Measurements from ENCODE around the gene LSM14B.
"Not testable (repeated sequence)": the region's sequence is repeated elsewhere in the genome, so short reads cannot be mapped to it uniquely, and the experiment has no call there.

Gene LSM14B

GRCh38 chr20:62146019-62146755 lies 23.9 kb downstream of the LSM14B start:
- no peak for DNase-seq (ENCODE audit: low read depth in 2 of 2)

- no peak for DNase-seq (ENCODE audit: low read depth in 2 of 2)
Observed at GRCh38 chr20:62147125-62147524, 24.9 kb downstream of the LSM14B start.

DNA sequence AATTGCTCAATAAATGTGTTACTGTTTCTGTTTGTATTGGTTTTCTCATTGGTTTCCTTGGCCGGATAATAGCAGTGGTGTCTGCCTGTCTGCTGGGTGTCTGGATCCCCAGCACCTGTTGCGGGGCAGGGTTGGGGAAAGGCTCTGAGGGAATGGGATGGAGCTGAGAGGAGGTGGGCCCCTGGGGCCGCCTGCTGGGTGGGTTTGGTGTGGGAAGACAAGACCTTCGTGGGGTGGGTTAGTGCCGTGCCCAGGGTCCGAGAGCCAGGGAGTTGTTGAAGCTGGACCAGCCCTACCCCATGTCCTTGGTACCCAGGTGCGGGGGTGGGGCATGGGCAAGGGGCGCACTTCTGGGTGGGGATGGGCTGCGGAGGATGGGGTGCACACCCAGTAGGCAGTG lies 25.3 kb downstream of the LSM14B start:
- no peak for DNase-seq (ENCODE audit: low read depth in 2 of 2)

- DNase-seq (ENCODE audit: low read depth in 2 of 2) = not testable (repeated sequence)
Observed at GRCh38 chr20:62148383-62148782, 26.1 kb downstream of the LSM14B start.

DNA sequence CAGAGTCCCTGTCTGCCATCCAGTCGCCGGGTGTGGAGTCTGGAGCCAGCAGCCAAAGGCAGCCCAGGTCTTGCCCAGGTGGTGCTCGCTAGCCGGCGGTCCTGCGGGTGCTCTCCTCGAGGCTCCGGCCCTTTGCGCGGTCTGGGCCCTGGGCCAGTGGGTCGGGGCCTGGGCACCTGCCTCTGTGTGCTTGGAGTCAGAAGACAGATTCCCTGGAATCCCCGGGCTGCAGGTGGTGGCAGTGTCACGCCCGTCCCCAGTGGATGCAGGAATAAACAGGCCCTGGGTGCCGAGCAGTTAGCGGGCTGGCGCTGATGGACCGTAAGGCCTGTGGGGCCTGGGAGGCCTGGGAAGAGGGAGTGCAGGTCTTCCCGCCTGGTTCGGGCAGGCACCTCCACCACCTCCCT lies 26.6 kb downstream of the LSM14B start:
- no peak for DNase-seq (ENCODE audit: low read depth in 2 of 2)

DNA sequence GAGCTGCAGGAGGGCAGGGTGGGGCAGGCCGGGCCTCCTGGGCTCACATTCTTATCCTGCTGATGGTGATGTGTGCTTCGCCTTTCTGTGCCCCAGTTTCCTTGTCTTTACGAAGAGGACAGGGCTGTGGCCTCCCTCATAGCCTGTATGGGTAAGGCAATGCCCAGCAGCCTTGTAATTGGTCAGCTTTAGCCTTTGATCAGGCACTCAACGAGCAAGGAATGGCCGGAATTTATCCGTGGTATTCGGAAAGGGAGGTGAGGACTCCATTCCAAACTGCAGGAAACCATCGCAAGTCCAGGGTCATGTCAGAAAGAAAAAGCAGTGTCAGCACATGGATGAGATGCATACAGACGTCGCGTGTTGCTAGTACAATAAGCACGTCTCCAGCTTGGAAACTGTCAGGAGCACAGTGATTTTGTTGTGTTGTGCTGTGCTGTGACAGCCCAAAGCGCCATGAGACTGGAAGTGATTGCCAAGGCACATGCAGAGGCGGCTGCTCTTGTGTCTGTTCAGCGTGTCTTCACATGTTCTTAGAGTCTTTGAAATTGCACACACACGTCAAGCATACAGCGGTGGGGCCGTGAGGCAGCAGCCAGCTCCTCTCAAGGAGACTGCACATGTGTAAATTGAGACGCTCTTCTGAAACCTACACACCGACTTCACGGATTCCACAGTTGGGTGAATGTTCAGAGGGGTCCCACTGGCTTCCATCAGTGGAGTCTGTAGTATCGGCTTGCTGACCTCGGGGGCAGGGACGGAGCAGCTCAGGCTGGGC lies 27.4 kb downstream of the LSM14B start:
- no peak for DNase-seq (ENCODE audit: low read depth in 2 of 2)

- no peak for DNase-seq (ENCODE audit: low read depth in 2 of 2)
Observed at GRCh38 chr20:62150310-62150575, 28.0 kb downstream of the LSM14B start.

DNA sequence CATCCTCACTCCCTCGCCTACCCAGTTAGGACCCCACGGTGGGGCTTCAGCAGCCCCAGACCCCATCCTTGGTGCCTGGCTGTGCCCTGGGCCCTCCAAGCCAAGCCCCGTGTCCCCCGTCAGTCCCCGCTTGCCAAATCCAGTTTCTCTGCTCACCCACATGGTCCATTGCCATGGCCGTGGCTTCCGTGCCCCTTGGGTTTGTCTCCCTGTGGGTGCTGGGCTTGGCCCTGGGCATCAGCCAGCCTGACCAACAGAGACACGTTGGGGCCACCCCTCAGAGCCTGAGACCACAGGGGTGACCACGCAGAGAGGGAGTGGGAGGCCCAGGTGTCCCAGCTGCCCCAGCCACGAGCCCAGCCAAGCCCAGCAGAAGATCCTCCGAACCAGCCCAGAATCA lies 28.9 kb downstream of the LSM14B start:
- no peak for DNase-seq (ENCODE audit: low read depth in 2 of 2)

- DNase-seq (ENCODE audit: low read depth in 2 of 2) = no peak
Observed at GRCh38 chr20:62151835-62152364, 29.6 kb downstream of the LSM14B start.

DNA sequence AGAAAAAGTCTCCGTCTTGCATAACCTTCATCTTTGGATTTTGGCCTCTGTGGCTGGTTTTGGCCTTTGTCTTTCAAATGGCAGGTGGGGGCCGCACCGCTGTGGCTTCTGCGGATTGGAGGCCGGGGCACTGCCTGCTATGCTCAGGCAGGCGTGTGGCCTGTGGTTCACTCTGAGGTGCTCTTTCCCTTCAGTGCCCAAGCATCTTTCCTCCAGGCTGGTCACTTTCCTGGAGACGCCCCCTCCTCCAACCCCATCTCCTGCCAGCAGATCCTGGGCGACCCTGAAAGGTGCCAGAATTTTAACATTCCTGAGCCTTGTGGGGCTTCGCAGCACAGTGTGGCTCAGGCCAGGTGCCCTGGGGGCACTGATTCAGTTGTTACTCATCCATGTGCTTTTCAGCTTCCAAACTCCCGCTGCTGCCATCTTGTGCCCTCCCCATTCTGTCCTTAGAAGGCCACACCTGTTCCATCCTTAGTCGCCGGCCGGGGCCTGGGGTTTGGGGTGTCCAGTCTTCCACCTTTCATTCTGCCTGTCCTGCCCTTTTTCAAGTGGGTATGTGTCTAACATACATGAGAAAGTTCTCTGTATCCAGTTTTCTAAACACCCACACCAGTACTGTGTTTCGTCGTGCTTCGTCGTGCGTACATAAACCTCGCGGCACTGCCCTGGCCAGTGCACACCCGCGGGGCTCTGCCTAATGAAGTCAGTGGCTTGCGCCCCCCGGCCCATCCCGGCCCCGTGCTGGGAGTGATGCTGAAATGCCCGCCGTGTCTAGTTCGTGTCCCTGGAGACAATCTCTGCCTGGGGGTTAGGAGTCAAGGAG lies 33.4 kb downstream of the LSM14B start:
- DNase-seq (ENCODE audit: low read depth in 2 of 2) = no peak

- DNase-seq (ENCODE audit: low read depth in 2 of 2) = no peak
Observed at GRCh38 chr20:62156254-62156556, 33.9 kb downstream of the LSM14B start.

DNA sequence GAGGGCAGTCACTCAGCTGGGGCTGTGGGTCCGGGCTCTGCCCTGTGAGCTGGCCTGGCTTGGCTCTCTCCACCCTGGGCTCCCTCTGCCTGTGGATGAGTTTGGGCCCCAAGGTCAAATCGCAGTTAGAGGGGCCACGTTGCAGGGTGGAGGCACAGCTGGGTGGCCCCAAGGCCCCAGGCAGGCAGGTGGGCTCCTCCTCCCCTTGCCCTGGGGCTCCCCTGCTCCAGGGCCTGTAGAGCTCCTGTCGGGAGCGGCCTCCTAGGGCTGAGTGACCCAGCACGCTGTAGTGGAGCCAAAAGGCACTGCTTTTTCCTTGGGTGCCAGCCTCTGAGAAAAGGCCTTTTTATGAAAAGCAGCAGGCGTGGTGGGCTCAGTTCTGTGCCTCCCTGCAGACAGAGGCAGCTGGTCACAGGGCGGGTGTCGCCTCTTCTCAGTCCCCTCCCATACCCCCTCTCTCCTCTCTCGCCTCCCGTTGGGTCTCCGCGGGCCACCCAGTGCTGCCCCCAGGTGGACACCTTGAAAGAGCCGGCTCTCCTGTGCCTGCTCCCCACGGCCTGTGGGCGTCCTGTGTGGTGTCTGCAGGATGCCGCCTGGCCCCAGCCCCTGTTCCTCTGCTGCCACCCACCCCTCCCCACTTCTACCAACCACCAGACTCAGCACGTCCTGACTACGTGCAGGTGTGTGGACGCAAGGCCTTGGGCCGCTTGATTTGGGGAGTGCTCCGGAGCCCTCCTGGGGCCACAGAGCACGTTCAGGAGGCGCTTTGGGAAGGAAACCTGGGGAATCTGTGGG lies 34.5 kb downstream of the LSM14B start:
- DNase-seq (ENCODE audit: low read depth in 2 of 2) = no peak

- no peak for DNase-seq (ENCODE audit: low read depth in 2 of 2)
Observed at GRCh38 chr20:62157387-62158087, 35.3 kb downstream of the LSM14B start.

GRCh38 chr20:62158088-62158400 lies 35.8 kb downstream of the LSM14B start:
- DNase-seq (ENCODE audit: low read depth in 2 of 2) = no peak

- no peak for DNase-seq (ENCODE audit: low read depth in 2 of 2)
Observed at GRCh38 chr20:62158541-62158940, 36.3 kb downstream of the LSM14B start.

- no peak for DNase-seq (ENCODE audit: low read depth in 2 of 2)
Observed at GRCh38 chr20:62159052-62159451, 36.8 kb downstream of the LSM14B start.

DNA sequence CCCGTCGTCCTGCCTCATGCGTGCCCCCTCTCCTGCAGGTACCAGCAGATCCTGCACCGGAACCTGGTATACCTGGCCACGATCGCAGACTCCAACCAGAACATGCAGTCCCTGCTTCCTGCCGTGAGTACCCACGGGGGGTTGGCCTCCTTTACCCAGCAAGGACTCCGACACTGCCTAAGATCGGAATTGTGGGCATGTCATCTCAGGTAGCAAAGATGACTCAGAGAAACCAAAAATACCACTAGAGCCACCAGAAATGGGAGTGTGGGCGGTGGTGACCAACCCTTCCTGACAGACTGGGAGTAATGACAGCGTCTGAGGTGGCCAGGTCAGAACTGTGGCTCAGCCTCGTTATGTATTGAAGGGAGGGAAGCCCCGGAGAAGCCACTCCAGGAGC lies 37.6 kb downstream of the LSM14B start:
- no peak for DNase-seq (ENCODE audit: low read depth in 2 of 2)

DNA sequence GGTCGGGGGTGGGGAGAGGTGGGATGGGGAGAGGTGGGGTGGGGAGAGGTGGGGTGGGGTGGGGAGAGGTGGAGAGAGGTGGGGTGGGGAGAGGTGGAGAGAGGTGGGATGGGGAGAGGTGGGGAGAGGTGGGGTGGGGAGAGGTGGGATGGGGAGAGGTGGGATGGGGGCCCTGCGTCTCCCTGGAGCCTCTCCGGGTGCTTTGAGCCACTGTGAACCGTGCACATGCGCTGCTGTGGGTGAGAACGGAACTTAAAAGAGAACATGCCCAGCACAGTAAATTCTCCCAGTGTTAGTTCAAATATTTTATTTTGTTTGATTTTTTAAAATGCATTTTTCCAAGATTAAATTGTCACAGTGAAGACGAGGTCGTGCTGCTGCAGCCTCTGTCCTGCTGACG lies 38.0 kb downstream of the LSM14B start:
- no peak for DNase-seq (ENCODE audit: low read depth in 2 of 2)

DNA sequence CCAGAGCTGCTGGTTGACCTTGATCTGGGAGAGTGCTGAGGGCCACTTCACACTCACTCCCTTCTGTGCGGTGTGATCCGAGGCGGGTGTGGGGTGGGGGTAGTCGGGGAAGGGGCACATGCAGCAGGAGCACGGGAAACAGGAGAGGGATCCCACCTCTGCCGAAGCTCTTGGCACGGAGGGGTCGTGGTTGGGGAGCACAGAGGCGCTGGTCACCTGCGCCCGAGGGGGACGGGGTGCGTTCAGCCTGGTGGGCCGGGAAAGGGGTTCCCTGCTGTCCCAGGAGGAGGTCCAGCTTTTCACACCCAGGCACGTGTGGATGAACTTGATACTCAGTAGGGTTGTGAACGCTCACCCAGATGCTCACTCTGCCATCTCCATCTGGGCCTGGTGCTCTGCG lies 38.6 kb downstream of the LSM14B start:
- DNase-seq (ENCODE audit: low read depth in 2 of 2) = no peak

- DNase-seq (ENCODE audit: low read depth in 2 of 2) = no peak
Observed at GRCh38 chr20:62161347-62161746, 39.1 kb downstream of the LSM14B start.

DNA sequence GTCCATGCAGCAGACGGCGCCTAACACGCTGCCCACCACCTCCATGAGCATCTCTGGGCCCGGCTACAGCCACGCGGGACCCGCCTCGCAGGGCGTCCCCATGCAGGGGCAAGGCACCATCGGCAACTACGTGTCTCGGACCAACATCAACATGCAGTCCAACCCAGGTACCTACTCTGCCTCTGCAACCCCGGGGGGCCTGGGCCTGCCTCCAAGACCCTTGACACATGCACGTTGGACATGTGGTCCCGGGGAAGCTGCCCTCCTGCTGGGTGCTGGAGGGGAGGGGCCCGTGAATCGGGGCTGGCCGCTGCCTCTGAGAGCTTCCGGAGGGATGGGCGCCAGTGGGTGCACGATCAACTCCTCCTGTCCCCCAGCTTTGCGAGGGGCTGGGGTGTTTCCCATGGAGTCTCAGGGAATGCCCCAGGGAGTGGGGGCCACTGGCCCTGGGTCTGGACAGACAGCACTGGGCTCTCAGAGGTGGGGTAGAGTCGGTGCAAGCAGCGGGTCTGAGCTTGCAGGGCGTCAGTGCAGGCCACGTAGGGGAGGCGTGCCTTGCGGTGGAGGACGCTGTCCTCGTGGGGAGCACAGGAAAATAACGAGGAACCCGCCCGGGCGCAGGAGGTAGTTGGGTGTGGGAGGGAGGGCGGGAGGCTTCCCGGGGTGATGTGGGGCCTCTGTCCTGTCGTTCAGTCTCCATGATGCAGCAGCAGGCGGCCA lies 40.6 kb downstream of the LSM14B start:
- DNase-seq (ENCODE audit: low read depth in 2 of 2) = no peak

Measured in fibroblast of skin of left quadriceps (primary cell).